Activated T-helper 1 cell treated with Interleukin-2 at 50 U/mL for 16 hours (primary cell): ENCODE measurements around the gene SET.
"Not testable (repeated sequence)": the region's sequence is repeated elsewhere in the genome, so short reads cannot be mapped to it uniquely, and the experiment has no call there.

ENCODE experiments used
- DNase-seq: peaks from one replicate; pipeline ENCODE4 v3.0.0-alpha.2; 2020; ENCODE audit warnings: low read depth

The SET gene

DNA sequence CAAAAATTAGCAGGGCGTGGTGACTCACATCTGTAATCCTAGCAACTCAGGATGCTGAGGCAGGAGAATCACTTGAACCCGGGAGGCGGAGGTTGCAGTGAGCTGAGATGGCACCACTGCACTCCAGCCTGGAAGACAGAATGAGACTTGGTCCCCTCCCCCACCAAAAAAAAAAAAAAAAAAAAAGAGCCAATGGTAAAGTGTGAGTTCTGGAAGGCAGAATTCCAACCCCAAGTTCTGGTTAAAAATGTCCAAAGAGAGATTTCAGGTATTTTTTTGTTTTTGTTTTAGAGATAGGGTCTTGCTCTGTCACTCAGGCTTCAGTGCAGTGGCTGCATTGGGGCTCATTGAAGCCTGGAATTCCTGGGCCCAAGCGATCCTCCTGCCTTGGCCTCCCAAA lies 1.6 kb upstream of the SET start:
- no peak for DNase-seq

DNA sequence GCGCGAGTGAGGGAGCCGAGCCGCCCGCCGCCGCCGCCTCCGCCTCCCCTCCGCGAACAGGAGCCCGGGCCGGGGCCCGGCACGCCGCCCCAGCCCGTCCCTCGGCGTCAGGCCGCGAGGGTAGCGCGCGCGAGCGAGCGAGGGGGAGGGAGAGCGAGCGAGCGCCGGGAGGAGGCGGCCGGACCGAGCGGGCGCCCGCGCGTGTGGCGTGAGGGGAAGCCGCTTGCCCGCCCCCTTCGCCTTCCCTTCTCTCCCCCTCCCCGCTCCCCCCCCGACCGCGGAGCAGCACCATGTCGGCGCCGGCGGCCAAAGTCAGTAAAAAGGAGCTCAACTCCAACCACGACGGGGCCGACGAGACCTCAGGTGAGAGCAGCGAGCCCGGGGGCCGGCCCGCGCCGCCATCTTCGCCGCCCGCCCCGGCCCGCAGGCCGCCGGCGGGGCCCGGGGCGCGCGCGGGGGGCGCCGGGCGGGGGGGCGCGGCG lies 312 bp downstream of the SET start:
- peak; percentile 47 for DNase-seq

- peak; percentile 44 for DNase-seq
Observed at GRCh38 chr9:128689820-128690683, 1.0 kb downstream of the SET start.

DNA sequence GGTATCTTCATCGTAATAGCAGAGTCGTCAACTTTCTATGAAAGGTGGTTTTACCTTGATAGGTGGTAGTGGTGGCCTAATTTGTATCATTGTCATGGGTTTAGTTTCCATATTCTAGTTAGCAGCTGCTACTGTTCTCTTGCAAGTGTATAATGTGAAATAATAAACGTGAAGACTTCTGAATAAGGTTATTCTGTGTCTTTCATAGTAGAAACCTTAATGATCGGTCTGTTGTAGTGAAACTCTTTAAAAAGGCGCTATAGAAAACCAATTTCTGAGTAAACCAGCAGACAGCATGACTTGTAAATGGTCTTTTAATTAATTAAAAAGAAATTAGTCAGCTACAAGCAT lies 1.6 kb downstream of the SET start:
- no peak for DNase-seq

- not testable (repeated sequence) for DNase-seq
Observed at GRCh38 chr9:128693738-128694137, 4.7 kb downstream of the SET start.

GRCh38 chr9:128694344-128694743 lies 5.3 kb downstream of the SET start:
- no peak for DNase-seq

GRCh38 chr9:128696923-128697707 lies 8.1 kb downstream of the SET start:
- DNase-seq, result no peak

DNA sequence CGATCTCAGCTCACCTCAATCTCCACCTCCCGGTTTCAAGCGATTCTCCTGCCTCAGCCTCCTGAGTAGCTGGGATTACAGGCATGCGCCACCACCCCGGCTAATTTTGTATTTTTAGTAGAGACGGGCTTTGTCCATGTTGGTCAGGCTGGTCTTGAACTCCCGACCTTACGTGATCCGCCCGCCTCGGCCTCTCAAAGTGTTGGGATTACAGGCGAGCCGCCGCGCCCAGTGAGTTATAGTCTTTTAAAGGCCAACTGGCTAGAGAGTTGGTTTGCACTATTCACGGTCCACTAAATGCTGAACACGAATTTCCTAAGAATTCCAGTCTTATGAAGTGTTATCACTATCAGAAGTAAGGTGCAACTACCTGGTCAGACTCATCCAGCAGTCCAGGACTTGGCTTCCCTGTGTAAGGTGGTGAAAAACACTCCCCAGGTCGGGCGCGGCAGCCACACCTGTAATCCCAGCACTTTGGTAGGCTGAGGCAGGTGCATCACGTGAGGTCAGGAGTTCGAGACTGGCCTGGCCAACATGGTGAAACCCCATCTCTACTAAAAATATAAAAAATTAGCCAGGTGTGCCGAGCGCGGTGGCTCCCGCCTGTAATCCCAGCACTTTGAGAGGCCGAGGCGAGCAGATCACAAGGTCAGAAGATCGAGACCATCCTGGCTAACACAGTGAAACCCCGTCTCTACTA lies 10.2 kb downstream of the SET start:
- not testable (repeated sequence) for DNase-seq

- DNase-seq, result no peak
Observed at GRCh38 chr9:128701227-128701854, 12.3 kb downstream of the SET start.

DNA sequence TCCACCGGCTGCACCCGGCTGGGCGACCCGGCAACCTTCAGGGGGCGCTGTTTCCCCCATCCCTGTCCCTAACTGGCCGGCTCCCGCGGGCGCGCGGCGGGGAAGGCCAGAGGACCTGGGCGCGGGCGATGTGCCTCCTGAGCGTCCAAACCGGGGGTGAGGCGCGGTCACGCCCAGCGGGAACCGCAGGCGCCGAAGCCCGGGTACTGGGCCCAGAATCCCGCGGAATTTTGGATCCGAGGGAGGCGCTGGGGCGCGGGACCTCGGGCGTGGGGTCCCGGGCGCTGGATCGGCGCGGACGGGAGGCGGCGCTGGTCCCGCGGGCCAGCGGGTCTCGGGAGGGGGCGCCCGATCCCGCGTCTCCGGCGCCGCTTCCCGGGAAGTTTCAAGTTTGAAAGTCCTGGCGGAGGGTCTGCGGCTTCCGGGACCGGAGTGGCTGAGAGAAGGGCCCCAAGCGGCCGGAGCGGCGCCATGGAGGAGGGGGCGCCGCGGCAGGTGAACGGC lies 13.5 kb downstream of the SET start, which contains the start of gene PKN3:
Gene PKN3 (plus strand): TSS at position 59 of the 504 bp plus-strand sequence. CDS start 413 bp downstream, at position 472.
- DNase-seq, result peak; percentile 76

DNA sequence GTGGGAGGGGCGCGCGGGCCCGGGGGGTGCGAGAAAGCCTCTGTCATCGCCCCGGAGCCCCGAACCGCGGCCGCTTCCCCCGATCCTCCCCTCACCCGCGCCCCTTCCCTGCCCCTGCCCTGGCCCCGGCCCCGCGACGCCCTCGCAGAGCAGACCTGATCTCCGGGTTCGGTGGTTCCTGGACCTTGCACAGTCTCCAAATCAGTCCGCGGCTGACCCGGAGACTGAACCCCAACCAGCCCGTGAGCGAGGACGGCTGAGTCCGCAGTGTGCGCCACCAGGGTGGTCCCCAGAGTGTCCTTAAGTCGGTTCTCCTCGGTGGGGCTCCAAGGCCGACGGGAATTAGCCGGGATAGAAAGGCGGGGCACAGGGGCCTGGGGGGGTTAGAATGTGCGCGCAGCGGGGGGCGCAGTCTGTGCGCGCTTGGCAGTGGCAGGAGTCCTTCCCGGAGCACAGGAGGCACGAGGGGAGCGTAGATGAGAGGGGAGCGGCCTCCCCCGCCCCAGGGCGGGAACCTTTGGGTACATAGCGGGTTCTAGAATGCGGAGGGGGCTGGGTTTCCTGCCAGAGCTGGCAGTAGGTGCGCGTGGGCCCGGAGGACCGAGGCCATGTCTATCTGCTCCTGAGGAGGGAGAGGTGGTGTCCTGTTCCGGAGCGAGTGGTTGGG lies 14.1 kb downstream of the SET start:
- DNase-seq, result no peak

- DNase-seq, result no peak
Observed at GRCh38 chr9:128703616-128704355, 14.8 kb downstream of the SET start.

DNA sequence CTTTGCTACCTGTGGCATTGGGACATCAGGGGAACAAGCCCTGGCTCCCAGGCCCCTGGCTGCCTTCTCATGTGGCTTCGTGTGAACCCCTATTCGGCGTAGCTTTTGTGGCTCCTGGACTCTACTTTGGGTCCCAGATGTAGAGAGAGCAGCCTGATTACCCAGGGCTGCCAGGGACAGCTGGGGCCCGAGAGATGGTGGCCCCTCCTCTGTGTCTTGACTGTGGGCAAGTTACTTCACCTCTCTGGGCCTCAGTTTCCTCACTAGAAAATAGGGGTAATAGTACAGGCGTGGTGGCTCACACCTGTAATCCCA lies 15.3 kb downstream of the SET start:
- DNase-seq, result no peak

GRCh38 chr9:128705051-128705965 lies 16.3 kb downstream of the SET start:
- no peak for DNase-seq

- no peak for DNase-seq
Observed at GRCh38 chr9:128706045-128706444, 17.0 kb downstream of the SET start.

- DNase-seq, result no peak
Observed at GRCh38 chr9:128706671-128707381, 17.8 kb downstream of the SET start.

- DNase-seq, result no peak
Observed at GRCh38 chr9:128707446-128707845, 18.4 kb downstream of the SET start.

- no peak for DNase-seq
Observed at GRCh38 chr9:128712451-128713410, 23.7 kb downstream of the SET start.
